Endothelial cell of umbilical vein (primary cell): ENCODE results near the gene CTTN.

ENCODE experiments used
- POLR2A ChIP-seq: IDR thresholded peaks from 2 replicates; pipeline ENCODE4 v1.6.1; 2012; ENCODE audit warnings: low read depth, mild to moderate bottlenecking, control low read depth, low read length
- TF ChIP-seq, protein P1 (sequence below), 2 donors: IDR thresholded peaks; 1 replicate in 1 of 2; 2 replicates in 1 of 2; pipeline ENCODE4 v1.5.1; 2011; ENCODE audit warnings: low read length in 2 of 2, mild to moderate bottlenecking in 2 of 2, moderate library complexity in 2 of 2, control low read depth in 1 of 2, inconsistent platforms in 1 of 2, low read depth in 1 of 2; ENCODE audit not compliant: insufficient read depth in 1 of 2; ENCODE audit errors: extremely low read depth in 1 of 2

DNA sequence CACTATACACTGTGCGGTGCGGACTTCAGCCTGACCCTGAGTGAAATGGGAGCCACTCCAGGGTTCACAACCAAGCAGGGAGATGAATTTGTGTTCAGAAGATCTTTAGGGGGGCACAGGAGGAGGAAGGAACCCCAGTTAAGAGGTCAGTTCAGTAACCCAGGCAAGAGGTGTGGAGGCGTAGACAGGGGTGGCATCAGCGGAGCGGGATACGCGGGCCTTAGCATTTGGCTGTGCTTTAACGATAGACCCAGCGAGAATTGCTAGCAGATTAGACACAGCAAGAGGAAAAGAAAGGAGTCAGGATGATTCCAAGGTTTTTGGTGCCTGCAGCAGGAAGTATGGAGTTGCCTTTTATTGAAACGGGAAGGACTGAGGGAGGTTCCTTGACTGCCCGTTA lies 46.8 kb downstream of the CTTN start:
- TF ChIP-seq POLR2A = no peak
- TF ChIP-seq, protein P1, sequence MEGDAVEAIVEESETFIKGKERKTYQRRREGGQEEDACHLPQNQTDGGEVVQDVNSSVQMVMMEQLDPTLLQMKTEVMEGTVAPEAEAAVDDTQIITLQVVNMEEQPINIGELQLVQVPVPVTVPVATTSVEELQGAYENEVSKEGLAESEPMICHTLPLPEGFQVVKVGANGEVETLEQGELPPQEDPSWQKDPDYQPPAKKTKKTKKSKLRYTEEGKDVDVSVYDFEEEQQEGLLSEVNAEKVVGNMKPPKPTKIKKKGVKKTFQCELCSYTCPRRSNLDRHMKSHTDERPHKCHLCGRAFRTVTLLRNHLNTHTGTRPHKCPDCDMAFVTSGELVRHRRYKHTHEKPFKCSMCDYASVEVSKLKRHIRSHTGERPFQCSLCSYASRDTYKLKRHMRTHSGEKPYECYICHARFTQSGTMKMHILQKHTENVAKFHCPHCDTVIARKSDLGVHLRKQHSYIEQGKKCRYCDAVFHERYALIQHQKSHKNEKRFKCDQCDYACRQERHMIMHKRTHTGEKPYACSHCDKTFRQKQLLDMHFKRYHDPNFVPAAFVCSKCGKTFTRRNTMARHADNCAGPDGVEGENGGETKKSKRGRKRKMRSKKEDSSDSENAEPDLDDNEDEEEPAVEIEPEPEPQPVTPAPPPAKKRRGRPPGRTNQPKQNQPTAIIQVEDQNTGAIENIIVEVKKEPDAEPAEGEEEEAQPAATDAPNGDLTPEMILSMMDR (IDR thresholded peaks at IDR 0.05; ENCODE audit: extremely low read depth in 1 of 2, insufficient read depth in 1 of 2, low read depth in 1 of 2, low read length in 2 of 2) = no peak
